ENCODE data around the gene C14orf93. TPM values are rescaled to one million over a fixed set of nuclear protein-coding genes. Genes with fewer than 3 reads are reported as not detected.
A peak's percentile ranks its signal among the peaks of the same experiment; 100 is the strongest.

C14orf93 gene
- total RNA-seq, 1 donor from 2014 or later, result 7.2 TPM

- DNase-seq (ENCODE audit: low read depth), result no peak
Observed at GRCh38 chr14:22995889-22996625, 13.9 kb downstream of the C14orf93 start.

DNA sequence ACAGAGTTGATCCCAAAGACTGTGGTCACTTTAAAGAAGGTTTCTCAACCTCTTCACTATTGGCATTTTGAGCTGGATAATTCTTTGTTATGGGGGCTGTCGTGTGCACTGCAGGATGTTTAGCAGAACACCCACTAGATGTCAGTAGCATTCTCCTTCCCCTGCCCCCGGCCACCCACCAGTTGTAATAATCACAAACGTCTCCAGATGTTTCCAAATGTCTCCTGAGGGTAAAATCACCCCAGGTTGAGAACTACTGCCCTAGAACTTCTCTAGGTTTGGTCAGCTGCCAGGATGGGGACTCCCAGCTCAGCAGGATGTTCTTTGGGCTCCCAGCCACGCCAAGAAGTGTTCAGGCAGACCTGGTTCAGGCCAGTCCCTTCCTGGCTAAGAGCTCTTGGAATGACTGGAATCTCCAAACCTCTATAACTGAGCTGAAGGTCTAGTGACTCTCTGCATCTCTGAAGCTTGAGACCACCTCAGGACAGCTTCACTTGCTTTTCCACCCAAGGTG is 15.1 kb downstream of the C14orf93 start:
- DNase-seq (ENCODE audit: low read depth), result peak; percentile 34

GRCh38 chr14:22993517-22993916 is 16.4 kb downstream of the C14orf93 start:
- DNase-seq (ENCODE audit: low read depth), result no peak

- no peak for DNase-seq (ENCODE audit: low read depth)
Observed at GRCh38 chr14:22991852-22992251, 18.1 kb downstream of the C14orf93 start.

GRCh38 chr14:22987291-22987690 is 22.7 kb downstream of the C14orf93 start:
- no peak for DNase-seq (ENCODE audit: low read depth)

DNA sequence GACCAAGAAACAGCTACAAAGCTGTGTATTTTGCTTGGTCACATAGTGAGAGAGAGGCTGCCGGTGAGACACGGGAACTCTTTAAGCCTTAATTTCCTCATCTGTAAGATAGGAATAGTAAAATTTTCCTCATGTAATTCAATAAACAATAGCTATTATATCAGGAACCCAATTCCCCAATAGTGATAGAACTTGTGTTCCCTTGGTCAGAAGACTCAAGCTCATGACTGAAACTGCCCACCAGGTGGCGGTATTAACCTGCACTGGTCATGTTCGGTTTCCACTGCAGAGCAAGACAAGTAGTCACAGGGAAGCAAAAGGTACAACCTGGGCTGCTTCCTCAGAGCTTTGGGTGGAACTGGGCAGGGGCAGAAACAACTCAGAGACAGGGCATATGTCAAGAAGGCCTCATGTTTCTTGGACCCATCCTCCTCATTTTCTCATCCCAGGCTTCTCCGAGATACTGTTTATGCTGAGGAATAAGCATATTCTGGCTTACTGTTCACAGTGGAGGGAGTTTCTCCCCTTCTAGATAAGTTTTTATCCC is 23.4 kb downstream of the C14orf93 start:
- peak; percentile 86 for DNase-seq (ENCODE audit: low read depth)

GRCh38 chr14:22985894-22986507 is 23.9 kb downstream of the C14orf93 start:
- DNase-seq (ENCODE audit: low read depth), result no peak

DNA sequence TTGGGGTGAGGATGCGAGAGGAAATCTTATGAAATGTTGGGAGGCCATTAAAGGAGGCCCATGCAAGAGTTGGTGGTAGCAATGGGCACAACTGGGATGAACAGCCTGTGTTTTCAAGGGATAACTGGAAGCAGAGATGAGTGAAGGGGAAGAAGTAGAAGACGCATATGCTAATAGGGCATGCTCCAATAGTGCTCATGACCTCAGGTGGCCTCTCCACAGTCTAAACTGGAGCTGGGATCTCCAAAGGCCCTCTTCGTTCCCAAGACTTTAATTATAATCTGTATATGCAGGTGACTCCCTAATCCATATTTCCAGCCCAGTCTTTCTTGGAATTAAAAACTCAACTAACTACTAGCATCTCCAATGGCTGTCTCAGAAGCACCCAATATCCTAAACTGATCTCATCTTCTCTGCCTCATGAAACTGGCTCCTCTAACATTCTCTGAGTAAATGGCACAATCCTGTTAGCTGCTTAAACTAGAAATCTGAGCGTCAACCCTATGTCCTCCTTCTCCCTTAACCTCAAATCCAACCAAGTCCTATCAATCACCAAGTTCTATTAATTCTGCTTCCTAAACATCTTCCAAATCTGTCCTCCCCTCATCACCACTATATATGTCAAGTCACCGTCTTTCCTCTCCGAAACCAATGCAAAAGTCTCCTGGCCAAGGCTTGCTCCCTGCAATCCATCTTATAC is 24.8 kb downstream of the C14orf93 start:
- DNase-seq (ENCODE audit: low read depth), result no peak

DNA sequence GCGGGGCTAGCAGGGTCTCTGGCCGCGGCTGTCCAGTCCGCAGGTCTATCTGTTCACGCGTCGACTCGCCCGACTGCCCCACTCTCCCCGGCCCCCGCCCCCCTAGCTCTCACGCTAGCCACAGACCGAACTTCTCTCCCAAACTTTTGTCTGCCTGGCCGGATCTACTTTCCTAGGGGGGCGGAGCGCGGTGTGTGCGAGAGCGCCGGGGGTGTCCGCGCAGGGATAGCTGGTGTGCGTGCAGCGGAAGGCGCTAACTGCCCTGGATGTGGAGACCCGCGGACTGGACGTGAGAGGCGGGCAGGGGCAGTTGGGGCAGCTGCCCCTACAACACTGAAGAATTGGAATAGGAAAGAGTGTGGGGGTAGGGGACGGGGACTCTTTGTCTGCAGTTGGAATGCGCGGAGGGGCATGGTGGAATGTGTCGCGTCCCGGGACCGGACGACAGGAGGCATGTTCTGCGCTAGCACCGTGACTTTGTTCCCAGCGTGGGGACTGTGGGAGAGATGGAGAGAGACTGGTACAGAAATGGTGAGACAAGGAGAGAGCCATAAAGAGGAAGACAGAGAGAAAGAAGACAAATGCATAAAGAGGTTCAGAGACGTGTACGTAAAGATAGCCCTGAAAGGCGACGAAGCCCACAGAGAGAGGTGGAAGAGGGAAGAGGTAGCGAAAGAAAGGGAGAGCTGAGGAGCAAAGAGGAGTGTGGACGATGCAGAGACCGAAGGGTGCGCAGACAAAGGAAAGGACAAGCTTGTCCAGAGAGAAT is 27.3 kb downstream of the C14orf93 start, which contains the start of gene AJUBA:
AJUBA (minus strand) TSS at position 75 of the 769 bp plus-strand sequence. CDS start 285 bp downstream, outside the sequence.
- peak; percentile 99 for DNase-seq (ENCODE audit: low read depth)

- DNase-seq (ENCODE audit: low read depth), result no peak
Observed at GRCh38 chr14:22981876-22982476, 28.0 kb downstream of the C14orf93 start.

GRCh38 chr14:22981090-22981875 is 28.7 kb downstream of the C14orf93 start:
- DNase-seq (ENCODE audit: low read depth), result peak; percentile 29

- DNase-seq (ENCODE audit: low read depth), result peak; percentile 81
Observed at GRCh38 chr14:22980672-22981089, 29.3 kb downstream of the C14orf93 start.

DNA sequence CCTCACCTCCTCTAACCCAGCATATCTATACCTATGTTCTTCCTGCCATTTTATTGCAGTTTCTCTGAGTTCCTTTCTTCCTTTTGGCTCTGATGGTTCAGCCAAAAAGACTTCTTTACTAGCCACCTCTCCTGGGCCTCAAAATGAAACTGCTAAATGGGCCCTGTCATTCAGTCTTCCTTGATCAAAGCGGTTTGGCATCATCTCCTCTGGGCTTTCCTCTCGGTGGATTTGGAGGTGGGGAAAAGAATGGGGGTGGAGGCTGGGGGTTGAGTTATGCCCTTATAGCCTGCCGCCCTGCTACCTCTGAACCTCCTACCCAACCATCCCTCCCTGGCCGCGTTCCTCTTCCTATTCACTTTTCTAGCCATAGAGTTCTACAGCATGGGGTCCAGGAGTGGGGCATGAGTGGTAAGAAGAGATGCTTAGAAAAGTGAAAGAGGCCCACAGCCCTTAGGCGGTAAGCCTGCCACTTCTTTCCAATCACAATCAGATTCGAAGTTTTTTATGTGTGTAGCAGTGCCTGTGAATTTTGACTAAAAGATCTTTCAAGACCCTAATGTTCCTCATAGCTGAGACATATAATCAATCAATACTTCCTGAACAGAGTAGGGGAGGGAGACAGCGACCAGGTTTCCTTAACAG is 30.1 kb downstream of the C14orf93 start:
- DNase-seq (ENCODE audit: low read depth), result peak; percentile 63

GRCh38 chr14:22978981-22979671 is 30.8 kb downstream of the C14orf93 start:
- DNase-seq (ENCODE audit: low read depth), result peak; percentile 91

DNA sequence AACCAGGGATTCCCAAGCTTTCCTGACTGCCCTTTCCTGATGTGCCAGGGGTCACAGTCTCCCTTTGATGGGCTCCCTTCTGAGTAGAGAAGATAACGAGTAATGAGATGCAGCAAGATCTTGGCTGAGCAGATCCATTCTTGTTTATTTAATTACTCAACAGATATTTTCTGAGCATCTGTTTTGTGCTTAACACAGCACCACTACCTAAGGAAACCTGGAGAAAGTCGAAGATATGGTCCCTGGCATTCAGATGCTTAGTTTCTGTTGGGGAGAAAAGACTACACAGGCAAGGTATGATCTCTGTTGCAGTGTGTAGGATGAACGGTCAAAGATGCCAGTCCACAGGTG is 31.5 kb downstream of the C14orf93 start:
- DNase-seq (ENCODE audit: low read depth), result no peak

DNA sequence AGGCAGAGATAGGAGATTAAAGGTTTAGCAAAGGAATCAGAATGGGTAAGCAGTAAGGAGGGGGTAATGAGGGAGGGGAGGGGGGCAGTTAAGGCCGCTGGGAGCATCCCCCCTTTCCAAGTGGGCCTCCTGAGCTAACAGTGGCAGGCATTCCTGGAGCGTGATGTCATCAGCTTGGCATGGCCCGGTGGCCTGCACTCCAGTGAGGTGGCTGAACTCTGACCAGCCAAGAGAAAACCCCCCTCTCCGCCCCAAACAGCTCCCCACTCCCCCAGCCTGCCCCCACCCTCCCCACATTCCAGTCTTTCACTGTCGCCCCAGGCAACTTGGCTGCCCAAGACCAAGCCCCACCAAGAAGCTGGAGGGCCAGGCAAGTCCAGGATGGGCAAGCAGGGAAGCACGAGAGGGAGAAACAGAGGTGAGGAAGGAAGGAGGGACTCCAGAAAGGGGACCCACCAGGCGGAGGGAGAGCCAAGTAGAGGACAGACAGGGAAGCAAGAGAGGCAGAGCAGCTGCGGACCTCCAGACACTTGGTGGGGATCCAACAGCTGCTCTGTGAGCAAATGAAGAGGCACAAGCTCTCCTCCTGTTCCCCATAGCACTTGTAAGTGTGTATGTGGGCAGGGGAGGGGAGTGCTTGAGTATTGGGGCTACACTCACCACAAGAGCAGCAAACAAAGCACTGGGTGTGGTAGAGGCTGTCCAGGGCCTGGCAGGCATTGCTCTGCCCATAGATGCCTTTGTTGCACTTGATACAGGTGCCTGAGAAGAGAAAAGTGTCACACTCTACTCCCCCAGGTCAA is 32.1 kb downstream of the C14orf93 start:
- DNase-seq (ENCODE audit: low read depth), result peak; percentile 97

DNA sequence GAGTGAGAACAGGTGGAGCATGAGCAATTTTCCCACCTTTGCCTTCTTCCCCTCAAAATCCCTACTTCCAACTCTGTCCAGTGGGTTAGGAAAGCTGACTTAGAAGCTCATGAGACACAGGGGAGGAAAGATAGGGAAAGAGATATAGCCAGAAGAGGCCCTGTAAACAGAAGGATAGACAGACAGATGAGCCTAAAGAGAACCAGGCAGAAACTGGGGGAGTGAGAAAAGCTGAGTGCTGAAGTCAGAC is 32.6 kb downstream of the C14orf93 start:
- DNase-seq (ENCODE audit: low read depth), result no peak

All from myocyte (in vitro differentiated cells).